Right lobe of liver (tissue), 4 donors: Measurements from ENCODE around the gene NOTCH1.
"Not testable (repeated sequence)": the region's sequence is repeated elsewhere in the genome, so short reads cannot be mapped to it uniquely, and the experiment has no call there.

Experiments
- POLR2A ChIP-seq: fragments of 450-650 bp; IDR thresholded peaks from one replicate; pipeline ENCODE4 v1.6.1; 2017; ENCODE audit warnings: antibody characterized with exemption, mild to moderate bottlenecking
- TF ChIP-seq, protein P1 (sequence below), 4 donors: fragments of 200-600 bp in 3 of 4; fragments of 450-650 bp in 1 of 4; IDR thresholded peaks; one replicate each; pipeline versions ENCODE4 v1.5.1 to v1.8.0; 2016 to 2022; ENCODE audit warnings: antibody characterized with exemption in 4 of 4, mild to moderate bottlenecking in 2 of 4
- donor health status: DM: no; HTN: no; CAD: no.
- donor health status: DM: no; HTN: no; CAD: no.
- donor health status: DM: no; HTN: yes; CAD: no.

DNA sequence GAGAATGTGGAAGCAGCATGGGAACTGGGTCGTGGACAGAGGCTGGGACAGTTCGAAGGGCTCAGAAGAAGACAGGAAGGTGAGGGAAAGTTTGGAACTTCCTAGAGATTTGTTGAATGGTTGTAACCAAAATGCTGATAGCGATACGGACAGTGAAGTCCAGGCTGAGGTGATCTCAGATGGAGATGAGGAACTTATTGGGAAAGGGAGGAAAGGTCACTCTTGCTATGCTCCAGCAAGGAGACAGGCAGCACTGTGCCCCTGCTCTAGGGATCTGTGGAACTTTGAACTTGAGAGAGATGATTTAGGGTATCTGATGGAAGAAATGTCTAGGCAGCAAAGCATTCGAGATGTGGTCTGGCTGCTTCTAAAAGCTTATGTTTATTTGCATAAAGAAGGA is 13.0 kb upstream of the NOTCH1 start:
- TF ChIP-seq, protein P1, sequence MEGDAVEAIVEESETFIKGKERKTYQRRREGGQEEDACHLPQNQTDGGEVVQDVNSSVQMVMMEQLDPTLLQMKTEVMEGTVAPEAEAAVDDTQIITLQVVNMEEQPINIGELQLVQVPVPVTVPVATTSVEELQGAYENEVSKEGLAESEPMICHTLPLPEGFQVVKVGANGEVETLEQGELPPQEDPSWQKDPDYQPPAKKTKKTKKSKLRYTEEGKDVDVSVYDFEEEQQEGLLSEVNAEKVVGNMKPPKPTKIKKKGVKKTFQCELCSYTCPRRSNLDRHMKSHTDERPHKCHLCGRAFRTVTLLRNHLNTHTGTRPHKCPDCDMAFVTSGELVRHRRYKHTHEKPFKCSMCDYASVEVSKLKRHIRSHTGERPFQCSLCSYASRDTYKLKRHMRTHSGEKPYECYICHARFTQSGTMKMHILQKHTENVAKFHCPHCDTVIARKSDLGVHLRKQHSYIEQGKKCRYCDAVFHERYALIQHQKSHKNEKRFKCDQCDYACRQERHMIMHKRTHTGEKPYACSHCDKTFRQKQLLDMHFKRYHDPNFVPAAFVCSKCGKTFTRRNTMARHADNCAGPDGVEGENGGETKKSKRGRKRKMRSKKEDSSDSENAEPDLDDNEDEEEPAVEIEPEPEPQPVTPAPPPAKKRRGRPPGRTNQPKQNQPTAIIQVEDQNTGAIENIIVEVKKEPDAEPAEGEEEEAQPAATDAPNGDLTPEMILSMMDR (IDR thresholded peaks at IDR 0.05): not testable (repeated sequence)
- not testable (repeated sequence) for TF ChIP-seq POLR2A
